ENCODE data around the gene SLC29A4.
"Not testable (repeated sequence)": the region's sequence is repeated elsewhere in the genome, so short reads cannot be mapped to it uniquely, and the experiment has no call there.

Gene SLC29A4

DNA sequence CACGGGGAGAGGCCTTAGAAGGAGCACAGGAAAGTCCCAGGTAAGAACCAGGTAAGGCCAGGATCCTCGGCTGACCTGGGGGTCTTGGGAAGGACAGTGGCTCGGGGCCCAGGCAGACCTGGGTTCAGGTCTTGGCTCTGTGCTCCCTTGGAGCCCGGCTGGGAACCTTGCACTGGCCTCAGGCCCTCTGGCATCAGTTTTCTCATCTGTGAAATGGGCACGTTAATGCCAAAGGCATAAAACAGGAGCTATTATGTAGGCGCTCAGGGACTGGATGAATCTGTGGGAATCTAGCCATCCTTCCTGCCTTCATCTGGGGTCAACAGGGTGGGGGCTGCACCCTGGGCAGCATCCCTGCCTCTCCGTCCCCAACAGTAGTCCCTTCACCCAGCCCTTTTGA, 8.3 kb upstream of the SLC29A4 start:
- no peak for DNase-seq

DNA sequence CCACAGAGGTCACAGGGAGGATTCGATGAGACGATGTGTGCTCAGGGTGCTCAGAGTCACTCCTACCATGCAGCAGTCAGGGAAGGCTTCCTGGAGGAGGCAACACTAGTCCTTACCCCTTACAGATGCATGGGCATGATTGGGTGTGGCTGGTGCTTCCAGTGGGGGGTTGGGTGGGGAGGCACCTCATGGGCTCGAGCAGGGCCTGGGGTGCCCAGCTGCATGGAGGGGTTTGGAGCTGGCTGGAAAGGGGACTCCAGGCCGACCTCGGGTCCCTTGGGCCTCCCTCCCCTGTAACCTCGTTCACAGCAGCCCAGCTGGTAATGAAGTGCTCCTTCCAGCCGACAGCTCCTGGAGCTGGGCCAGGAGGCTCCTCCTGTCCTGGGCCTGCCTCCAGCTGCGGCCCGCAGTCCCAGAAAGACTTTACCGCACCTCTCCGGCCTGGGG, 7.7 kb upstream of the SLC29A4 start:
- DNase-seq: not testable (repeated sequence)

DNA sequence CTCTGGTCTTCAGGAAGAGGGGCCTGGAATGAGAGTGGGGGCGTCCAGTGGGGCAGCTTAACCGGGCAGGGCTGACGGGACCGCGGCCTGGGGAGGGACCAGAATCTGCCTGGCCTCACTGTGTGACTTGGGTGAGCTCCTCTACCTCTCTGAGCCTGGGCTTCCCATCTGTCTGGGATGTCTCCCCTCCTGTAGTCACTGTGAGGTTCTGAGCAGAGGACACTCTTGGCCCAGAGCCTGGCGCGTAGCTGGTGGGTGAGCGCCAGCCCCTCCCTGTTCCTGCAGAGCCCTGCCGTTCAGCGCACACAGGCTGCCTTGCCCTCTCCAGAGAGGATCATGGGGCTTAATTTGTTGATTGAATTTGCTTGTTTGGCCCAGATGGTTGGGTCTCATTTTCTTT, 7.2 kb upstream of the SLC29A4 start:
- DNase-seq: not testable (repeated sequence)

DNA sequence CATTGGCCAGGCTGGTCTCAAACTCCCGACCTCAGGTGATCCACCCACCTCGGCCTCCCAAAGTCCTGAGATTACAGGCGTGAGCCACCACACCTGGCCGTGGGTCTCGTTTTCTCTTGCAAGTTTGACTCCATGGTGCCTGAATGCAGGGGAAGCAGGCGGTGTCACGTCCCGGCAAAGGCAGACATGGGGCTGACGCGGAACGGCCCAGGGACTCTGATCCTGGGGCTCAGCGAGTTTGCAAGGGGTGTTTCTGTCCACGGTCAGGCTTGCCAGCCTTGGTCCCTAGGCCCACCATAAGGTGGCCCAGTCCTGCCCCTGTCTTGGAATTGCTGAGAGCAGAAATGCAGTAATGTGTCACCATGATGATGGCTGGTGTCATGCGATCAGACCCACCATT, 6.6 kb upstream of the SLC29A4 start:
- not testable (repeated sequence) for DNase-seq

DNA sequence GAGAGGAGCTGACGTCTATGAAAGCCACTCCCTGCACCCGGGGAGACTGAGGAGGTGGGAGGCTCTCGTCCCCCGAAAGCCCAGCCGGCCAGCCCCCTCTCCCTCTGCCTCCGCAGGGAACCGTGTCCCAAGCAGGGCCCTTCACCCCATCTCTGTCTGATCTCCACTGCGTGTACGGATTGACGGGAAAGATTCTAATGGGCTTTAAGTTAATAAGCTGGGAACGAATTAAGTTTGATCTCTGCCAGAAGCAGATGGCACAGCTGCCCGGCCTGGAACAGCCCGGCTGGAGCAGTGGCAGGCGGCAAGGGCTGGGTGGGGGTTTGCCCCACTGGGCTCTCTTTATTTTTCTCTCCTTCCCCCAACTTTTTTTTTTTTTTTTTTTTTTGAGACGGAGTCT, 6.1 kb upstream of the SLC29A4 start:
- no peak for DNase-seq

DNA sequence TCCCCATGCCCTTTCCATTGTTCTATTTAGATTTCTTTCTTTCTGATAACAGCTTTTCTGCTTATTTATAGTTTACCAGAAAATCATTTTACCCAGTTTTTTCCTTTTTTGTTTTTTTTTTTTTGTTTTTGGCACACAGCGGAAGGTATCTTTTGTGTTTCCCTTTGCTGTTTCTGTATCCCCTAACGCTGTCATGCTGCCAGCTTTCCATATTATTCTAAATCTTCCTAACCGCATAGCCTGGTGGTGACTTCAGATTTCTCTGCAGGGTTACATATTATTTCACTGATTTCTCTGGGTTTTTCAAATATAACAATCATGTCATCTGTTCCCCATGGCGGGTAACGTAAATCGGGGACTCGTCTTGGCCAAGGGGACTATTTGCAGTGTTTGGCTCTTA, 4.0 kb upstream of the SLC29A4 start:
- DNase-seq: no peak

DNA sequence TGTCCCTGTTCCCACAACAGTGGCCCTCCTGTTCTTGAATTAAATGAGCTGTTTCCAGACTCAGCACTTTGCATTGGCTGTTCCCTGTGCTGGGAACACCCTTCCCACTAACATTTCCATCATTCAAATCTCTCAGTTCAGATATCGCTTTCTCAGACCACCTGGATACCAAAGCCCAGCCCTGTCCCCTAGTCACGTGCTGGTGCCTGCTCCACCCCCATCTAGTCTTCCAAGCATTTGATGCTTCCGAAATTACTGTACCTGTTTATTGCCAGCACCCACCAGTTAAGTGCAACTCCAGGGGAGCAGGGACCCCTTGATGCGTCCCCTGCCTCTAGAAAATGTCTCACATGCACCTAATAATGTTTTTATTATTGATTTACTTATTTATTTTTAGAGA, 3.0 kb upstream of the SLC29A4 start:
- no peak for DNase-seq

DNA sequence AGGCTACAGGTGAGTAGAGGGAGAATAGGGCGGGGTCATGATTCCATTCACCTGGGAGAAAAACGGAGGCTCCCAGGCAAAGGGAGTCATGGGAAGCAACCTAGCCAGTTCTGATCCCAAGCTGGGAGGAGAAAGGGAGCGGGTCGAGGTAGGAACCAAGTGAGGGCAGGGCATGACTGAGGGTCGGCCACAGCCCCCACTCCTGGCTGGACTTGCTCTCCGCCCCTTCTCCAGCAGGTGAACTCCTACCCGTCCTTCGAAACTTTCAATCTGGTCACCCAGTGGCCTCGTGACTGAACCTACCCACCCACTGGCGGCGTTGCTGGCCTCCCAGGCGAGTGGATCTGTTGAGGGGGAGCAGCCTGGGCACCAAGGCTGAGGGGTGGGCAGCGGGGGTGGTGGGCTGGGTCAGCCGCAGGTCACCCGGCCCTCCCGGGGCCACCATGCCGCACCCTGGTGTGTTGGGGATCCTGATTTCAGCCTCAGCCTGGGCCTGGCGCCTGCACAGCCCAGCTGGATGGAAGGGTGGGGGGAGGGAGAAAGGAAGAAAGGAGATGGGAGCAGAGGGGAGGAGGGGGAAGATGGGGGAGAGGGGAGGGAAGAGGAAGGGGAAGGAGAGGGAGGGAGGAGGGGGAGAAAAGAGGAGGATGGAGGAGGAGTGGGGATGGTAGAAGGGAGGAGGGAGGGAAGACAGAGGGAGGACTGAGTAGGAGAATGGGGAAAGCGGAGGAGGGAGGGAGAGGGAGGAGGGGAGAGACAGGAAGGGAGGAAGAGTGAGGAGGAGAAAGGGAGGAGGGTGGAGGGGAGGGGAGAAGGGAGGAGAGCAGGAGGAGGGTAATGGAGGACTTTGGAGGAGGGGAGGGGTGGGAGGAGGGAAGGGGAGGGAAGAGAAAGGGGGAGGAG, 894 bp upstream of the SLC29A4 start:
- DNase-seq: not testable (repeated sequence)

DNA sequence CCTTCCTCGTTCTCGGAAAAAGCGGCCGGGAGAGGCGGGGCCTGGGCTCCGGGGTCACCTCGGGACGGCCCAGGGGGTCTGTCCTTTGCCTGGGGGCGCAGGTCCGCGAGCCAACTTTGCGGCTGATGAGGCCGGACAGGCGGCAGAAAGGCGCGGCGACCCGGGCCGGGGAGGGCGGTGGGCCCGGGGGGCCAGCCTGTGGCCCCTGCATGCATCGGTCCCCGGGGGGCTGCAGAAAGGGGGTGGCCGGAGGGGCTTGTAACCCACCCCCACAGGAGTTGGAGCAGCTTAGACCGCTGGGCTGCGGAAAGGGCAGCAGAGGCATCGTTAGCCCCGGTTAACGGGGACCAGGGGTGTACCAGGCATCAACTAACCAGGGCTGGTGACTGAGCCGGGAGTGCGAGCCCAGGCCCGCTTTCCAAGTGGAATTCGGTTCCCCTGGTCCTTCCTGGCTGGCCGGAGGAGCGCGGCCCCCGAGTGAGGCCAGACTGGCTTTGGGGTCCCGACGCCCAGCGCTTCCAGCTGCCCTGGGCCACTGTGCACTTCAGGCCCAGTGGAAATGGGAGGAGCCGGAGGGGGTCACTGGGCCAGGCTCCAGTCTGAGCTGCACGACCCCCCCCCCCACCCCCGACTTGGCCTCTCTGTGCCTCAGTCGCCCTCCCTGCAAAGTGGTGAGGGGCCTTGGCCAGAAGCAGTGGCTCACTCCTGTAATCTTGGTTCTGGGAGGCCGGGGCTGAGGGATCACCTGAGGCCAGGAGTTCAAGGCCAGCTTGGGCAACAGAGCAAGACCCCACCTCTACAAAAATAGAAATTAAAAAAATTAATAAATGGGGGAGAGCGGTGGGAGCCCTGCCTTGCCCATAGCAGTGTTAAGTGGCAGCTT, 919 bp downstream of the SLC29A4 start:
- no peak for DNase-seq

DNA sequence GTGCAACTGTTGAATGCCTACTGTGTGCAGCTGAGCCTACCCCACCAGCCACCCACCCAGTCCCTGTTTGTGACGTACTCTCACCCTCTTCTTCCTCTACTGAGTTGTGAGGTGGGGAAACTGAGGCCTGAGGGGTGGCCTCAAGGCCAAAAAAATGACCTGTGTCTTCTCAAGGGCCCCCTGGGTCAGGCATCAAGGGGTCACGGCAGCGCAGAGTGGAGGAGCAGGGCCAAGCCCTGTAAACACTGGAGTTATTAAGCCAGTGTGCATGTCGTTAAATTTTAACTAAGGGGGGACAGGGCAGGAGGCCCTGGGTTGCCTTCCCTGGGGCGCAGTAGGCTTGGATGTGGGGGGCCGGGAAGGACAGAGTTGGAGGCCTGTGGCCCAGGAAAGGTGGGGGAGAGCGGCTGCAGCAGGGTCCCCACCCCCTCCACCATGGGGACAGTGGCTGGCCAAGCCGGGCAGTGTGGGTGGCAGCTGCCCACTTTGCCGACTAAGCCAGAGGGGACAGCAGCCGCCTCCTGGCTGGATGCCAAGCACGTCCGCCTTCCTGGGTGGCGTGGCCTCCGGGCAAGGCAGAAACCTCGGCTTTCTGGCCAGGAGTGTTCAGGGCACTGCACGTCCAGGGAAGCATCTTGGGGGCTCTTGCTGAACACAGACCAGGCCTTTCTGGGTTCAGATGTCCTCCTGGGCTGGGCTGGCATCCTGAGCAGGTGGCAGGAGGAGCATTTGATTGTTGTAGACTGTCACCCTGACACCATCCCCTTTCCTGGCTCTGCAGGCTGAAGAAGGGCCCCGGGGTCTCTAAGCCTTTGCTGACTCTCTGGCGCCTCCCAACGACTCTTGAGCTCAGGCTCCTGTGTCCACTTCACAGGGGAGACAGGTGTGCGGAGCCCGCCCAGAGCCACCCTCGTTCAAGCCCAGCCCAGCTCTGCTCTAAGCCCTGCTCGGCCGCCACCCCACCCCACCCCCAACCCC, 1.9 kb downstream of the SLC29A4 start:
- DNase-seq: peak in 11 of 14 donors; percentile 10 to 74 (median 43)

DNA sequence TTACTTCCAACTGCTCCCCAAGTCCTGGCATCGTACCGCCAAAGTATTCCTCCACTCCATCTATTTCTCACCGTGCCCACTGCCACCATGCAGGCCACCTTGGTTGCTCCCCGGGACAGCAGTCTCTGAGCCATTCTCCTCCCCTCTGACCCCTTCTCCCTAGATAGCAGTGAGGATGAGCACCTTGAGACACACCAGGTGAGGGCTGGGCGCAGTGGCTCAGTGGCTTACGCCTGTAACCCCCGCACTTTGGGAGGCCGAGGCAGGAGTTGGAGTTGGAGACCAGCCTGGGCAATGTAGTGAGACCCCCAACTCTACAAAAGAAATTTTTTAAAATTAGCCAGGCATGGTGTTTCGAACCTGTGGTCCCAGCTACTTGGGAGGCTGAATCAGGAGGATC, 4.2 kb downstream of the SLC29A4 start:
- DNase-seq: no peak

DNA sequence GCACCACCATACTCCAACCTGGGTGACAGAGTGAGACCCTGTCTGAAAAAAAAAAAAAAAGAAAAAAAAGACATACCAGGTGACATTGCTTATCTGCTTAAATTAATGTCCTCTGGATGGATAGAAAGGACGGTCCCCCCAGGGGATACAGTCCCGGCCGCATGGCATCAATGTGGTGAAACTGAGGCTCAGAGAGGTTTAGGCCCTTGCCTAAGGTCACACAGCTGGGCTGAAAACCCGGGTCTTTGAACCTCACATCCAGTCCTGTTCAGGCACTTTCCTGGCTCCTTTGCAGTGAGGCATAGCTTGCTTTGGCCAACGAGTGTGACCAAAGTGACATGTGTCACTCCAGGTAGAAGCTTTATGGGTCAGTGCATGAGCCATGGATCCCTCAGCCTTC, 4.6 kb downstream of the SLC29A4 start:
- DNase-seq: not testable (repeated sequence)

DNA sequence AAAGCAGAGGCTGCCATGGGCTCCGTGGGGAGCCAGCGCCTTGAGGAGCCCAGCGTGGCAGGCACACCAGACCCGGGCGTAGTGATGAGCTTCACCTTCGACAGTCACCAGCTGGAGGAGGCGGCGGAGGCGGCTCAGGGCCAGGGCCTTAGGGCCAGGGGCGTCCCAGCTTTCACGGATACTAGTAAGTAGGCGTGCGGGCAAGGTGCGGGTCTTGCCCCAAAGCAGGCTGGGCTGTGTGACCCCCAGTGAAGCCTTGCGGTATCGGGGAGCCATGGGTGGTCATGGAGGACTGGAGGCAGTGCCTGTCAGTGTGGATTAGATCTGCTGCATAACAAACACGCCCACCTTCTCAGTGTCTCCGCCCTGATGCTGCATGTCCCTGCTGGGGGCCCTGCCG, 5.1 kb downstream of the SLC29A4 start:
- DNase-seq: no peak

DNA sequence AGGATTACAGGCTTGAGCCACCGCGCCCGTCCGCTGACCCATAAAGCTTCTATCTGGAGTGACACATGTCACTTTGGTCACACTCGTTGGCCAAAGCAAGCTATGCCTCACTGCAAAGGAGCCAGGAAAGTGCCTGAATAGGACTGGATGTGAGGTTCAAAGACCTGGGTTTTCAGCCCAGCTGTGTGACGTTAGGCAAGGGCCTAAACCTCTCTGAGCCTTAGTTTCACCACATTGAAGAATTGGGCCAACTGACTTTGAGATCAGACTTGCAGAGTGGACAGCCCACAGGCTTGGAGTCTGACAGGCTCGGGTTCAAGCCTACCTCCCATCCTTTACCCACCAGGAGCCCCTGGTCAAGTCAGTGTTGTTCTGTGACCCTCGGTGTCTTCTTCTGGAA, 5.8 kb downstream of the SLC29A4 start:
- DNase-seq: not testable (repeated sequence)

DNA sequence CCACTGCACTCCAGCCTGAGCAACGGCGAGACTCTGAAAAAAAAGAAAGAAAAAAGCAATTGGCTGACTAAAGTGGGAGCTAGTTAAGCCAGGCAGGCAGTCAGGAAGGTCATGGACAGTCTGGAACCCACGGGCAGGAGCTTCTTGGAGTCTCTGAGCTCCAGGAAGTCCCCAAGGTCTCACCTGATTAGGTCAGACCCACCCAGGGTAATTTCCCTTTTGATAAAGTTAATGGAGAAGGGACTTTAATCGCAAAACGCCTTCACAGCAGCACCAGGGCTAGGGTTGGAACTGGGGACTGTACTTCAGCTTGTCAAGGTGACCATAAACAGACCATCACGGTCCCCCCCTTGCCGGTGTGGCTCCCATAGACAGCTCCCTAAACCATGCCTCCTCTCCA, 6.6 kb downstream of the SLC29A4 start:
- DNase-seq: no peak

DNA sequence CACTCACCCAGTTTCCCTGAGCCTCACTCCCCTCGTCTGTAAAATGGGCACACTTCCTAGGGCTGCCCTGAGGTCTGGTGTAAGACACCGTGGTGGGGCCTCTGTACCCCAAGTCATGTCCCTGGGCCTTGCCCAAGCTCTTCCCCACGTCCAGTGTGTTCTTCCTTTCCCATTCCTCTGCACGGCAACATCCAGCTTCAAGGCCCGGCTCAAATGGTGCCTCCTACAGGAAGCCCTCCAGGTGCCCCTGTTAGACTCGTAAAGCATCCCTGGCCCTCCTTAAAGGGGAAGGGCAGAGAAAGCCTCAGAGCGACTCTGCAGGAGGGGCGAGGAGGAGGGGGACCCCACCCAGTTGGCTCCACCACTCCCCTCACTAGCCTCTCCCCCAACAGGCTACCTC, 8.6 kb downstream of the SLC29A4 start:
- DNase-seq: no peak

DNA sequence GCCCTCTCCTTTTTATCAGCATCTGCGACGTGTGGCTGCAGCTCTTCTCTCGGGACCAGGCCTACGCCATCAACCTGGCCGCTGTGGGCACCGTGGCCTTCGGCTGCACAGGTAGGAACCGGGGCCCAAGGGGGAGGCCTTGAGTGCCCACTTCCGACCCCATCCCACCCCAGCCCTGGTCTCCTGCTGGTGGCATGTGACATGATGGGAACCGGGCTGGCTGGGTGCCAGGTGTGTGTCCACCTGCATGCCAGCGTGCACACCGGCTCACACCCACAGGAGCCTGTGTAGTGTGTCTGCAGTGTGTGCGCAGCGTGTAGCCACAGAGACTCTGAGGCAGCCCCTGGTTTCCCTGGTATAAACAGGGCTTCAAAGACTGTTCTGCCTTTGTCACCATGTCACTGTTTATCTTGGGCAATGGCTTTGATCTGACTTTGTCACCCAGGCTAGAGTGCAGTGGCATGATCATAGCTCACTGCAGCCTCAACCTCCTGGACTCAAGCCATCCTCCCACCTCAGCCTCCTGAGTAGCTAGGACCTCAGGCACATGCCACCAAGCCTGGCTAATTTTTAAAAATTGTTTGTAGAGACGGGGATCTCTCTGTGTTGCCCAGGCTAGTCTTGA, 9.1 kb downstream of the SLC29A4 start:
- DNase-seq: not testable (repeated sequence)

DNA sequence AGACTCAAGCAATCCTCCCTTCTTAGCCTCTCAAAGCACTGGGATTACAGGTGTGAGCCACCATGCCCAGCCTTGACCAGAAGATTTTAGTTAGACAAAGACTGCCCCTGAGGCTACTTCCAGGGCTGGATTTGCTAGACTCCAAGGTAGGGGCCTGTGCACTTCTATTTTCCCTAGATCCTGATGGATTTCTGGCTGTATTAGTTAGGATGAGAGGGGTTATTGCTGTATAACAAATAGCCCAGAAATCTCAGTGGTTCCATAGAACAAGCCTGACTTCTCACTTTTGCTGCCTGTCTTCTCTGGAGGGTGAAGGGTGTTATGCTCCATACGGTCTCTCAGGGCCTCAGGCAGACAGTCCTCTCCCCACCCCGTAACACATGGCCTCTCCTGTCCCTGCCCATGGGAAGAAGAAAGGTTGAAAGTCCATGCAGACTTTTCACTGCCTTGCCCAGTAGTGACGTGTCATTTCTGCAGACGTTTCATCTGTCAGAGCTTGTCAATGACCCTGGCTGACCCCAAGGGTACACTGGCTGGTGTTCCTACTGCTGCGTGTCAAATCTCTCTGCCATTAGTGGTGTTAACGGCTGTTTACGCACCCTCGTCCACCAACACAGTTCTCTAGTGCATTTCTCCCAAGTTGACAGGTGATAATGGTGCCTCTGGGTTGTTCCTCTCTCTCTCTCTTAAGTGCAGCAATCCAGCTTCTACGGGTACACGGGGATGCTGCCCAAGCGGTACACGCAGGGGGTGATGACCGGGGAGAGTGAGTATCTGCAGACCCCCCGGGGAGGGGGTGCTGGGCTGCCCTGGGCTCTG, 11.6 kb downstream of the SLC29A4 start:
- no peak for DNase-seq

DNA sequence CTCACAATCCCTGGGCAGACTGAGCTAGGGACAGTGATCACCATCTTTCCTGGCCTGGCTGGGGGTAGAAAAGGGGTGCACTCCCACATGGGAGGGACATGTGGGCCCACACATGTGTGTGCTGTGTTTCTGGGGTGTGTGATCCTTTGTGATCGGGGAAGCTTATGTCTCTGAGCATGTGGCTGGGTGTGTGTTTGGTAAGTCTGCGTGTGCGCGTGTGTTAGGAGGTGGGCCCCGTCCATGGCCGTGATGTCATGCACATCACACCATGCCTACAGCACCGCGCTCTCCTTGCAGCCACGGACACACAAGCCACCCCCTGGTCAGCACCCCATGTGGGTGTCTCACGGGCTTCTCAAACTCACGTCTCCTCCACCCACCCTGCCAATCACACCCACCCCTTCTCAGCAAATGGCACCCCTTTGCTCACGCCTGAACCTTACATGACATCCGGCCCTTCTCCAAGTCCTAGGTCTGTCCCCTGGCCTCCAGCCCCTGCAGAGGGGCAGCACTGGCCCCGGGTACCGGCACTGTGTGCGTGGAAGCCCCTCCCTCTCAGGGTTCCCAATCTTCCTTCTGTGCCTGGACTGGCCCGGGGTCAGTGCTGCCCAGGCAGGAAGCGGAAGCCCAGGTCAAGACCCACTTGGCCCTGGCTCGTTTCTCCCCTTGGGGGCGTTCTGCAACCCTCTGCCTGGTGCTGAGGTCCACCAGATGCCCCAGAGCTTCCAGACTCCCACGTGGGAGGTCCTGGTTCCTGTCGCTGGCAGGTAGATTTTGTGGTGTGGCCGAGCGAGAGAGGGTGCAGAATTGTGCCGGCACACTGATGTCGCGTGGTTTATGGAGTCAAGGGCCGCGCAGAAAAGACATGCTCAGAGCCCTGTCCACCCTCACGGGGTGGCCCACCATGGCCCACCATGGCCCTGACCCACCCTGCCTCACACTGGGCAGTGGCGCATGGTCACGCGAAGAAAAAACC, 12.6 kb downstream of the SLC29A4 start:
- DNase-seq: no peak
